ENCODE measurements around the gene SPACA7. TPM values are rescaled to one million over a fixed set of nuclear protein-coding genes. Genes with fewer than 3 reads are reported as not detected.

SPACA7 gene
- total and polyA plus RNA-seq, 4 donors: not detected

- DNase-seq: no peak
- ATAC-seq (ENCODE audit: insufficient read depth, low FRiP score): no peak
These were observed 81.3 kb downstream of the SPACA7 start for GRCh38 chr13:112457485-112457884.

GRCh38 chr13:112462408-112462807, 86.3 kb downstream of the SPACA7 start:
- no peak for TF ChIP-seq CTCF (IDR thresholded peaks at IDR 0.05; ENCODE audit: control extremely low read depth, extremely low read depth)
- Histone ChIP-seq H3K9ac (ENCODE audit: insufficient read depth in 1 of 2, low read length in 2 of 2) (no peak overlapping the region), H3K4me3 (no peak overlapping the region), H3K4me1 (ENCODE audit: control insufficient read depth in 5 of 5, insufficient read depth in 5 of 5, low read length in 5 of 5) (no peaks in the 10 kb centered on the region), H3K36me3 (ENCODE audit: control insufficient read depth in 4 of 4, insufficient read depth in 4 of 4, low read length in 4 of 4) (no peaks in the 10 kb centered on the region), H3K9me3 (ENCODE audit: control insufficient read depth in 4 of 4, insufficient read depth in 3 of 4, low read length in 3 of 4) (peaks cover 0 to 15% (median 5%) of the 10 kb centered on the region in 4 donors), H3K27ac (ENCODE audit: low read depth in 1 of 2, low read length in 1 of 2) (no peak overlapping the region), H3K27me3 (ENCODE audit: control insufficient read depth in 3 of 3, insufficient read depth in 3 of 3, low read length in 2 of 3) (peaks cover 0 to 4% (median 0%) of the 10 kb centered on the region in 3 donors)
- 95 to 96% methylated on average over 5 of the region's 5 CpGs for WGBS, 2 donors
- ATAC-seq (ENCODE audit: insufficient read depth, low FRiP score): no peak
- DNase-seq: no peak

More at GRCh38 chr13:112457485-112457884, 81.3 kb downstream of the SPACA7 start:
- no peaks in the 10 kb centered on the region for H3K36me3 ChIP-seq (ENCODE audit: control insufficient read depth in 4 of 4, insufficient read depth in 4 of 4, low read length in 4 of 4)
- peaks cover 0 to 12% (median 5%) of the 10 kb centered on the region in 4 donors for H3K9me3 ChIP-seq (ENCODE audit: control insufficient read depth in 4 of 4, insufficient read depth in 3 of 4, low read length in 3 of 4)
- no peak overlapping the region for H3K27ac ChIP-seq (ENCODE audit: low read depth in 1 of 2, low read length in 1 of 2)
- 61 to 73% methylated on average over 13 of the region's 13 CpGs for WGBS, 2 donors
- TF ChIP-seq CTCF (IDR thresholded peaks at IDR 0.05; ENCODE audit: control extremely low read depth, extremely low read depth): no peak
- peaks cover 0 to 4% (median 0%) of the 10 kb centered on the region in 3 donors for H3K27me3 ChIP-seq (ENCODE audit: control insufficient read depth in 3 of 3, insufficient read depth in 3 of 3, low read length in 2 of 3)
- H3K4me1 ChIP-seq (ENCODE audit: control insufficient read depth in 5 of 5, insufficient read depth in 5 of 5, low read length in 5 of 5): no peaks in the 10 kb centered on the region
- H3K4me3 ChIP-seq: no peak overlapping the region
- H3K9ac ChIP-seq (ENCODE audit: insufficient read depth in 1 of 2, low read length in 2 of 2): no peak overlapping the region

GRCh38 chr13:112464720-112465119, 88.6 kb downstream of the SPACA7 start:
- Histone ChIP-seq H3K9me3 (ENCODE audit: control insufficient read depth in 4 of 4, insufficient read depth in 3 of 4, low read length in 3 of 4) (peaks cover 0 to 18% (median 2%) of the 10 kb centered on the region in 4 donors), H3K36me3 (ENCODE audit: control insufficient read depth in 4 of 4, insufficient read depth in 4 of 4, low read length in 4 of 4) (no peaks in the 10 kb centered on the region), H3K4me1 (ENCODE audit: control insufficient read depth in 5 of 5, insufficient read depth in 5 of 5, low read length in 5 of 5) (no peaks in the 10 kb centered on the region), H3K9ac (ENCODE audit: insufficient read depth in 1 of 2, low read length in 2 of 2) (no peak overlapping the region), H3K4me3 (no peak overlapping the region), H3K27me3 (ENCODE audit: control insufficient read depth in 3 of 3, insufficient read depth in 3 of 3, low read length in 2 of 3) (peaks cover 0 to 4% (median 0%) of the 10 kb centered on the region in 3 donors), H3K27ac (ENCODE audit: low read depth in 1 of 2, low read length in 1 of 2) (no peak overlapping the region)
- ATAC-seq (ENCODE audit: insufficient read depth, low FRiP score) (no peak), DNase-seq (no peak)
- WGBS, 2 donors: 92 to 96% methylated on average over 14 of the region's 14 CpGs
- no peak for TF ChIP-seq CTCF (IDR thresholded peaks at IDR 0.05; ENCODE audit: control extremely low read depth, extremely low read depth)

All from lung (tissue), 12 donors.